Medulla oblongata (tissue), 1 donor: ENCODE results near the gene GAA.
A peak's percentile ranks its signal among the peaks of the same experiment; 100 is the strongest.
"Not testable (repeated sequence)": the region's sequence is repeated elsewhere in the genome, so short reads cannot be mapped to it uniquely, and the experiment has no call there.

Source experiments
- DNase-seq: peaks from one replicate; pipeline ENCODE4 v3.0.0-alpha.2; 2015; ENCODE audit errors: extremely low spot score

Gene GAA

GRCh38 chr17:80145076-80146075 is 44.0 kb downstream of the GAA start:
- DNase-seq = peak; percentile 4

- DNase-seq = peak; percentile 25
Measured at GRCh38 chr17:80146121-80147034, 45.0 kb downstream of the GAA start.

GRCh38 chr17:80147035-80147822 is 45.8 kb downstream of the GAA start, which contains the start of gene EIF4A3:
Gene EIF4A3 (minus strand): TSS chr17:80147128. CDS start chr17:80146961, 167 bp downstream.
- peak; percentile 98 for DNase-seq

- no peak for DNase-seq
Measured at GRCh38 chr17:80151333-80151732, 50.0 kb downstream of the GAA start.

- no peak for DNase-seq
Measured at GRCh38 chr17:80152081-80152702, 50.8 kb downstream of the GAA start.

- no peak for DNase-seq
Measured at GRCh38 chr17:80153004-80153403, 51.6 kb downstream of the GAA start.

- no peak for DNase-seq
Measured at GRCh38 chr17:80154166-80154565, 52.8 kb downstream of the GAA start.

- DNase-seq = not testable (repeated sequence)
Measured at GRCh38 chr17:80155600-80155999, 54.2 kb downstream of the GAA start.

GRCh38 chr17:80158846-80159245 is 57.5 kb downstream of the GAA start:
- DNase-seq = no peak

GRCh38 chr17:80160536-80160935 is 59.2 kb downstream of the GAA start:
- no peak for DNase-seq

- DNase-seq = no peak
Measured at GRCh38 chr17:80163336-80163735, 62.0 kb downstream of the GAA start.

GRCh38 chr17:80164185-80164584 is 62.8 kb downstream of the GAA start:
- peak; percentile 10 for DNase-seq

GRCh38 chr17:80166446-80166845 is 65.1 kb downstream of the GAA start:
- no peak for DNase-seq

GRCh38 chr17:80168371-80168770 is 67.0 kb downstream of the GAA start:
- no peak for DNase-seq

- no peak for DNase-seq
Measured at GRCh38 chr17:80169107-80169506, 67.7 kb downstream of the GAA start.
